ENCODE measurements around the gene ALDH1A2.

The ALDH1A2 gene

GRCh38 chr15:57931570-57931969, 133.9 kb downstream of the ALDH1A2 start:
- no peak overlapping the region for H3K9ac ChIP-seq (ENCODE audit: low read length)
- no peaks in the 10 kb centered on the region for H3K36me3 ChIP-seq (ENCODE audit: low read length)
- no peaks in the 10 kb centered on the region; the same call in 1 of the 2 replicates for H3K27me3 ChIP-seq (ENCODE audit: low read length)
- no peaks in the 10 kb centered on the region for H3F3A ChIP-seq (ENCODE audit: insufficient read depth)
- no peaks in the 10 kb centered on the region for H3K9me3 ChIP-seq (ENCODE audit: insufficient read depth, low read length)
- H3K4me3 ChIP-seq (ENCODE audit: insufficient read depth, low read length, poor library complexity, severe bottlenecking): no peak overlapping the region
- no peaks in the 10 kb centered on the region for H3K9me2 ChIP-seq (replicated peaks; ENCODE audit: insufficient read depth, low read length)
- H4K20me1 ChIP-seq (ENCODE audit: low read depth, low read length): no peaks in the 10 kb centered on the region
- H3K79me2 ChIP-seq (ENCODE audit: insufficient read depth, low read length): no peaks in the 10 kb centered on the region
- no peak overlapping the region for H3K4me2 ChIP-seq (ENCODE audit: low read depth, low read length, poor library complexity, severe bottlenecking)
- no peak overlapping the region for H3K27ac ChIP-seq (ENCODE audit: low read depth, low read length)
- H2AFZ ChIP-seq (ENCODE audit: low read depth, low read length, severe bottlenecking): no peak overlapping the region
- TF ChIP-seq CTCF (IDR thresholded peaks at IDR 0.05; ENCODE audit: insufficient read depth, low read length, poor library complexity, severe bottlenecking) (no peak), EZH2phosphoT487 (conservative IDR thresholded peaks at IDR 0.05; ENCODE audit: low read length) (no peak)

- Histone ChIP-seq H3K4me2 (ENCODE audit: low read depth, low read length, poor library complexity, severe bottlenecking) (no peak overlapping the region), H3K4me3 (ENCODE audit: insufficient read depth, low read length, poor library complexity, severe bottlenecking) (no peak overlapping the region), H3K79me2 (ENCODE audit: insufficient read depth, low read length) (no peaks in the 10 kb centered on the region), H3K27me3 (ENCODE audit: low read length) (no peaks in the 10 kb centered on the region), H2AFZ (ENCODE audit: low read depth, low read length, severe bottlenecking) (no peak overlapping the region), H3K36me3 (ENCODE audit: low read length) (no peaks in the 10 kb centered on the region), H3K9me3 (ENCODE audit: insufficient read depth, low read length) (no peaks in the 10 kb centered on the region), H3K9me2 (replicated peaks; ENCODE audit: insufficient read depth, low read length) (no peaks in the 10 kb centered on the region), H3F3A (ENCODE audit: insufficient read depth) (no peaks in the 10 kb centered on the region), H4K20me1 (ENCODE audit: low read depth, low read length) (no peaks in the 10 kb centered on the region), H3K9ac (ENCODE audit: low read length) (no peak overlapping the region), H3K27ac (ENCODE audit: low read depth, low read length) (no peak overlapping the region)
- TF ChIP-seq EZH2phosphoT487 (conservative IDR thresholded peaks at IDR 0.05; ENCODE audit: low read length) (no peak), CTCF (IDR thresholded peaks at IDR 0.05; ENCODE audit: insufficient read depth, low read length, poor library complexity, severe bottlenecking) (no peak)
Observed at GRCh38 chr15:57927091-57927631, 138.3 kb downstream of the ALDH1A2 start.

GRCh38 chr15:57925650-57926049, 139.9 kb downstream of the ALDH1A2 start:
- Histone ChIP-seq H2AFZ (ENCODE audit: low read depth, low read length, severe bottlenecking) (no peak overlapping the region), H3K36me3 (ENCODE audit: low read length) (no peaks in the 10 kb centered on the region), H3K9me2 (replicated peaks; ENCODE audit: insufficient read depth, low read length) (no peaks in the 10 kb centered on the region), H3K9me3 (ENCODE audit: insufficient read depth, low read length) (no peaks in the 10 kb centered on the region), H3K9ac (ENCODE audit: low read length) (no peak overlapping the region), H3K4me3 (ENCODE audit: insufficient read depth, low read length, poor library complexity, severe bottlenecking) (no peak overlapping the region), H4K20me1 (ENCODE audit: low read depth, low read length) (no peaks in the 10 kb centered on the region), H3K27ac (ENCODE audit: low read depth, low read length) (no peak overlapping the region), H3K27me3 (ENCODE audit: low read length) (no peaks in the 10 kb centered on the region), H3K79me2 (ENCODE audit: insufficient read depth, low read length) (no peaks in the 10 kb centered on the region), H3F3A (ENCODE audit: insufficient read depth) (no peaks in the 10 kb centered on the region), H3K4me2 (ENCODE audit: low read depth, low read length, poor library complexity, severe bottlenecking) (no peak overlapping the region)
- TF ChIP-seq CTCF (IDR thresholded peaks at IDR 0.05; ENCODE audit: insufficient read depth, low read length, poor library complexity, severe bottlenecking): no peak
- TF ChIP-seq EZH2phosphoT487 (conservative IDR thresholded peaks at IDR 0.05; ENCODE audit: low read length): no peak

All from SU-DHL-6 (cell line).